Aorta (tissue), 5 donors: ENCODE results near the gene SEC23A. TPM values are rescaled to one million over a fixed set of nuclear protein-coding genes. Genes with fewer than 3 reads are reported as not detected.
"Not testable (repeated sequence)": the region's sequence is repeated elsewhere in the genome, so short reads cannot be mapped to it uniquely, and the experiment has no call there.

Source experiments
- ATAC-seq: fragments of 200-7000 bp; cut with Tn5 transposase; one replicate; pipeline ENCODE4 v1.9.1; 2022; ENCODE audit warnings: moderate library complexity; ENCODE audit not compliant: low FRiP score
- DNase-seq, 2 donors: peaks; one replicate each; pipeline ENCODE4 v3.0.0-alpha.2; 2020
- H3K27ac ChIP-seq, 2 donors: one replicate each; pipeline ENCODE4 v1.5.1; 2013; ENCODE audit warnings: low read length in 2 of 2, mild to moderate bottlenecking in 2 of 2, moderate library complexity in 2 of 2, control low read depth in 1 of 2, inconsistent platforms in 1 of 2, low read depth in 1 of 2
- H3K27me3 ChIP-seq, 2 donors: one replicate each; pipeline ENCODE4 v1.6.1; 2013; ENCODE audit warnings: control low read depth in 1 of 2, low read length in 1 of 2, mild to moderate bottlenecking in 1 of 2, moderate library complexity in 1 of 2; ENCODE audit not compliant: insufficient read depth in 2 of 2, control insufficient read depth in 1 of 2
- H3K36me3 ChIP-seq, 2 donors: one replicate each; pipeline ENCODE4 v1.6.1; 2013; ENCODE audit warnings: control low read depth in 1 of 2, low read length in 1 of 2, mild to moderate bottlenecking in 1 of 2; ENCODE audit not compliant: insufficient read depth in 2 of 2, control insufficient read depth in 1 of 2
- H3K4me1 ChIP-seq, 2 donors: one replicate each; pipeline ENCODE4 v1.6.1; 2013; ENCODE audit warnings: low read length in 2 of 2, control low read depth in 1 of 2, mild to moderate bottlenecking in 1 of 2, moderate library complexity in 1 of 2; ENCODE audit not compliant: insufficient read depth in 2 of 2, control insufficient read depth in 1 of 2
- H3K4me3 ChIP-seq, 2 donors: one replicate each; pipeline ENCODE4 v1.5.1; 2013; ENCODE audit warnings: low read length in 2 of 2, control low read depth in 1 of 2, mild to moderate bottlenecking in 1 of 2
- H3K9me3 ChIP-seq: one replicate; pipeline ENCODE4 v1.6.1; 2013; ENCODE audit warnings: mild to moderate bottlenecking, low read length; ENCODE audit not compliant: control insufficient read depth
- WGBS, 2 donors: extraction: QIAGEN DNeasy Blood & Tissue Kit; methylation state at CpG; one replicate each; pipeline ENCODE4 v1.1.7; 2013; 5-methylcytosine and 5-hydroxymethylcytosine counted together
- intact Hi-C, 2 donors: fragments of 100-400 bp; cut with DNase I; formaldehyde crosslinking; loops; one replicate each; pipeline versions ENCODE4 v1.14.2 to v1.15.0; 2022
- polyA plus RNA-seq, 2 donors: library from polyadenylated mRNA; stranded (reverse); fragments of 200-250 nt; gene quantifications; one replicate each; pipeline ENCODE4 v1.2.3, GENCODE V29; 2013
- total RNA-seq, 2 donors: library from RNA; stranded (reverse); fragmentation: NEBNext Ultra II Directional; extraction: Animal tissue kit (Norgen Biotek cat#: 25700); gene quantifications; one replicate each; pipeline ENCODE4 v1.2.1, GENCODE V29; 2021
- donor health status: healthy with polysubstance abuse.
- donor health status: Bipolar disorder and iron deficiency.
- donor health status: DM: no; HTN: no; CAD: no.
- donor health status: DM: no; HTN: no; CAD: no.
- donor health status: DM: yes; HTN: yes; CAD: no.

SEC23A gene
- total and polyA plus RNA-seq, 4 donors: 42.6 to 172 (median 99.7) TPM

DNA sequence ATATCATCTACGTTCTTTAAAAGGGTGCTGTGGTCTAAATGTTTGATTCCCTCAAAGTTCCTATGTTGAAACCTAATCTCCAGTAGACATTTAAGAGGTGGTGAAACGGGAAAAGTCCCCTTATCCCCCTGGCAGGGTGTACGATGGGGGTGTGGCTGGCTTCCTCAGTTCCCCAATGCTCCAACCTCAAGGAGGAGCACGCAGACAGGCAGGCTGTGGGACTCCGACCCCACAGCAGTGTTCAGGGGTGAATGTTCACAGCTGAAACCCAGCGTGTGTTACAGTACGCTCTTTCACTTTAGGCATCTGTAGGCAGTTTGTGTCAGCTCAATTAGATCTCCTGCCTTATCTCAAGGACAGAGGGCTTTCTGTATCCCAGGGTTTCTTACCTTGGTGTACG lies 73.2 kb downstream of the SEC23A start:
- no peaks in the 10 kb centered on the region for H3K4me1 ChIP-seq
- no peak overlapping the region for H3K27ac ChIP-seq
- ATAC-seq: no peak
- WGBS, 2 donors: 89 to 91% methylated on average over 8 of the region's 8 CpGs
- DNase-seq: no peak
- H3K36me3 ChIP-seq: no peaks in the 10 kb centered on the region
- H3K27me3 ChIP-seq: no peaks in the 10 kb centered on the region
- H3K9me3 ChIP-seq: no peaks in the 10 kb centered on the region
- no peak overlapping the region for H3K4me3 ChIP-seq
- intact Hi-C loops: no loop called here

DNA sequence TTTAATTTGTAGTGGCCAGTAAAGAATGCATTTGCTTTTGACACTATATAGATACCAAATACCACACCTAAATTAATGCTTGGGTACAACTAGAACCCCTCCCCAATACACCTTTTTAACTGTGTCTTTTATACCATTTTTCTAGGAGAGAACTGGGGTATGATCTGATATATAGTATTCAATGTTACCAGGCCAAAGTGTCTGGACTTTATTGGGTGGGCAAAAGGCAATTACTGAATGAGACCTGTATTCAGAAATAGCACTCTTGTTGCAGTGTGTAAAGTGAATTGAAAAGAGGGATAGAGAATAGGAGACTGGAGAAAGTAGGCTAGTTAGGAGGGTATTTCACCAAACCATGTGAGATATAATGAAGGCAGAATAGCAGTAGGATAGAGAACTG lies 74.4 kb downstream of the SEC23A start:
- Histone ChIP-seq H3K4me3 (no peak overlapping the region), H3K27me3 (no peaks in the 10 kb centered on the region), H3K27ac (no peak overlapping the region), H3K4me1 (no peaks in the 10 kb centered on the region), H3K36me3 (no peaks in the 10 kb centered on the region), H3K9me3 (no peaks in the 10 kb centered on the region)
- no peak for DNase-seq
- intact Hi-C loops: no loop called here
- no peak for ATAC-seq

DNA sequence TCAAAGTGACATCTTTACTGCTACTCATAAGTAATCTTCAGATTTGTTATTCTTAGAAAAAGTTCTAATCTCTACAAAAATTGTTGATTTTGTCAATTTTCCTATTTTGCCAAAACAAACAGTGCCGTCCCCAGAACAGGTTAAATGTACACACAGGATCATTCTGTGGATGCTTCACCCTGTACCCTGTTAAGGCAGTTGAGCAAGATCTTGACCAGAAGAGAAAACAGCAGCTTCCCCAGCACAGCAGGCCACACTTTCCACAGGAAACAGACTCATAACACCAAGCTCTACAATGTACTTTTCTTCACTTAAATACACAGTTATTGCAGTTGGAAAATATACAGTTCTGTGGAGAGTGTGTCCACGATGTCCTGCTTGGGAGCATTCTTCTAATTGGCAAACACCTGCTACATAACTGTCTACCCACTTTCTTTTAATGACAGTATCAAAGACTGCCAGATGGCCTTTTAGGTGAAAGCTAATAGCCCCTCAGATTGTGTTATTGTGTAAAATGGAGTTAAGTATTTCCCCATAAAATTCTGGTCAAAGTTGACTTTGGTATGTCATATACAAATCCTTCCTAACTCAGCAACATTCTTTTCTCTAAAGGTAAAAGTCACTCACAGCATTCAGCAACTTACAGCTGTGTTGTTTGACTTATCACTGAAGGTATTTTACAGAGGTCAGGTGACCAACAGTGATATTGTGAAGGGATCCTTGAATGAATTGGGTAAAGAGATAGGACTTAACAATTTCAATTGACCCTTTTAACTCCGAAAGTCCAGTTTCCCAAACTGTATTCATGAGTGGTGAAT lies 77.0 kb downstream of the SEC23A start:
- ATAC-seq: no peak
- Histone ChIP-seq H3K4me1 (no peaks in the 10 kb centered on the region), H3K4me3 (no peak overlapping the region), H3K36me3 (no peaks in the 10 kb centered on the region), H3K27ac (no peak overlapping the region), H3K9me3 (no peaks in the 10 kb centered on the region), H3K27me3 (no peaks in the 10 kb centered on the region)
- DNase-seq: no peak
- intact Hi-C loops: no loop called here
- WGBS, 2 donors: 63% methylated on average over 3 of the region's 3 CpGs

DNA sequence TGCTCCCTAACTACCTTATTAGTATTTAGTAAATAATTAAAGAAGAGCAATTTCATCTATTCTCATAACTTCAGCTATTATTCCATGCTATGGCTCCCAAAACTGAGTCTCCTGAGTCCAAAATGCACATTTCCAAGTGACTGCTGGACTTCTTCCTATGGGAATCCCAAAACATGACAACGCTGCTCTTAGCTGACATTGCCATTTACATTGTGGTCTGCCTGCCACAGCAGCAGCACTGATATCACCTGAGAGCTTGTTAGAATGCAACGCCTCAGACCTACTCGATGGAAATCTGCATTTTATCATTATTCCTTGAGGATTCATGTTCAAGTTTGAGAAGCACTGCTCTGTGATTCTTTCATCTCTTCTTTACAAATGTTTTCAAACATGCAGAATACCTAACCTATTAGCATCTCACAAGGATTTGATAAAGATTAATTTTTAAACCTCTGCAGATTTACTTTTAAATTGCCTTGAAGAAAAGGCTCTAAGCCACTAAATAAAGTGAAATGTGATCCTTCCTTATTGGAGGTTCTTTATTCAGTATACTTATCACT lies 77.7 kb downstream of the SEC23A start:
- Histone ChIP-seq H3K4me3 (no peak overlapping the region), H3K4me1 (no peaks in the 10 kb centered on the region), H3K9me3 (no peaks in the 10 kb centered on the region), H3K27ac (no peak overlapping the region), H3K27me3 (no peaks in the 10 kb centered on the region), H3K36me3 (no peaks in the 10 kb centered on the region)
- ATAC-seq: no peak
- WGBS, 2 donors: 81 to 89% methylated on average over 3 of the region's 3 CpGs
- no peak for DNase-seq
- intact Hi-C loops: no loop called here

DNA sequence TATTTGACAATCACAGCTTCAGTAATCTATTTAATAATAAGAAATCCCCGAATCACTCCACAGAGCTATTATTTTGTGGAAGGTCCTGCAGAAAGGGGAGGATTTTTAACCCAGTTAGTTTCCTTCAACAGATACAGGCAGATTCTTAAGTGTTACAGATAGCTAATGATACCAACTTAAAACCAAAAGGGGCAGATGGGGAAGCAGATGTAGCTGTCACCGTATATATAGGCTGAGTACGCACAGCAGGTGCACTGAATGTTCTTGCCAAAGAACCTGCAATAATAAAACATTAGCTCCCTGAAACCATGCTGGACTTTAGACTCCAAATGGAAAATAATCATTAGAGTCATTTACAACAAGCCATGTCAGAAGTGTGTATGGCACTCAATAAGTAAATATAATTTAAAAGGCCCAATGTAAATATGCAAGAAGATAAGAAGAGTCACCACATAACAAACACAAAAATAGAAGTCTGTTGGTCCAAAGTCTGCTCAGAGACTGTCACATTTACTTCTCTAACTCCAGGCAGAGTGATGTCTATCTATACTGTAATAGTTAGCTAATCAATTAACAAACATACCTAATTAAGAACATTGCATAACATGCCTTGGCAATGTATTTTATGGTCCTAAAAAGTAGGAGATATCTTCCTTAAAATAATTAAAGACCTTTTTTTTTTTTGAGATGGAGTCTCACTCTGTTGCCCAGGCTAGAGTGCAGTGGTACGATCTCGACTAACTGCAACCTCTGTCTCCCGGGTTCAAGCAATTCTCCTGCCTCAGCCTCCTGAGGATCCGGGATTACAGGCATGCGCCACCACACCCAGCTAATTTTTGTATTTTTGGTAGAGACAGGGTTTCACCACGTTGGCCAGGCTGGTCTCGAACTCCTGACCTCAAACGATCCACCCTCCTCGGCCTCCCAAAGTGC lies 78.8 kb downstream of the SEC23A start:
- WGBS, 2 donors: 92 to 93% methylated on average over 12 of the region's 12 CpGs
- intact Hi-C loops: no loop called here
- no peak overlapping the region for H3K4me3 ChIP-seq
- ATAC-seq (no peak), DNase-seq (no peak)
- no peaks in the 10 kb centered on the region for H3K9me3 ChIP-seq
- H3K4me1 ChIP-seq: no peaks in the 10 kb centered on the region
- H3K36me3 ChIP-seq: no peaks in the 10 kb centered on the region
- no peak overlapping the region for H3K27ac ChIP-seq
- H3K27me3 ChIP-seq: no peaks in the 10 kb centered on the region

DNA sequence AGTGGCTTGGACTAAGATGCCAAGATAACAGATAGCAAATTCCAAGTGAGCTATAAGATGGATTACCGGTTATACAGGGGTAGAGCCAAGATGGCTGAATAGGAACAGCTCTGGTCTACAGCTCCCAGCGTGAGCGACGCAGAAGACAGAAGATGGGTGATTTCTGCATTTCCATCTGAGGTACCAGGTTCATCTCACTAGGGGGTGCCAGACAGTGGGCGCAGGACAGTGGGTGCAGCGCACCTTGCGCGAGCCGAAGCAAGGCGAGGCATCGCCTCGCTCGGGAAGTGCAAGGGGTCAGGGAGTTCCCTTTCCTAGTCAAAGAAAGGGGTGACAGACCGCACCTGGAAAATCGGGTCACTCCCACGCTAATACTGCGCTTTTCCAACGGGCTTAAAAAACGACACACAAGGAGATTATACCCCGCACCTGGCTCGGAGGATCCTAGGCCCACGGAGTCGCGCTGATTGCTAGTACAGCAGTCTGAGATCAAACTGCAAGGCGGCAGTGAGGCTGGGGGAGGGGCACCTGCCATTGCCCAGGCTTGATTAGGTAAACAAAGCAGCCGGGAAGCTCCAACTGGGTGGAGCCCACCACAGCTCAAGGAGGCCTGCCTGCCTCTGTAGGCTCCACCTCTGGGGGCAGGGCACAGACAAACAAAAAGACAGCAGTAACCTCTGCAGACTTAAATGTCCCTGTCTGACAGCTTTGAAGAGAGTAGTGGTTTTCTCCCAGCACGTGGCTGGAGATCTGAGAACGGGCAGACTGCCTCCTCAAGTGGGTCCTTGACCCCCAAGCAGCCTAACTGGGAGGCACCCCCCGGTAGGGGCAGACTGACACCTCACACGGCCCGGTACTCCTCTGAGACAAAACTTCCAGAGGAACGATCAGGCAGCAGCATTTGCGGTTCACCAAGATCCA lies 85.7 kb downstream of the SEC23A start:
- H3K27ac ChIP-seq, H3K4me1 ChIP-seq, ATAC-seq, DNase-seq, H3K4me3 ChIP-seq, H3K36me3 ChIP-seq, H3K27me3 ChIP-seq, intact Hi-C loops, H3K9me3 ChIP-seq: not testable (repeated sequence)
- WGBS, 2 donors: 79 to 81% methylated on average over 30 to 33 of the region's 33 CpGs

DNA sequence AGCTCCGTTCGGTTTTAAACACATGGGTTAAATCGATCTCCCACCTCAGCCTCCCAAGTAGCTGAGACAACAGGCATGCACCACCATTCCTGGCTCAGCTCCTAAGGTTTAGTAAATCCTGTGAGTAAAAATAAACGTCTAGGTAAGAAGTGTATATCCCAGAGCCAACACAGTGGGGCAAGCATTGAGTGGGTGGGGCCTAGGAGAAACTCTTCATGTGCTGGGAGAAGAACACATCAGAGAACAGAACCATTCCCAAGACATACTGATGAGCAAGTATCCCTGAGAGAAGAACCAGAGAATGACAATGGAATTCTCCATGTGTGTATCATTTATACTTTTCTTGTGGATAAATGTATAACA lies 86.3 kb downstream of the SEC23A start:
- H3K4me1 ChIP-seq: no peaks in the 10 kb centered on the region
- H3K4me3 ChIP-seq: no peak overlapping the region
- no peak overlapping the region for H3K27ac ChIP-seq
- no peaks in the 10 kb centered on the region for H3K27me3 ChIP-seq
- no peaks in the 10 kb centered on the region for H3K9me3 ChIP-seq
- intact Hi-C loops: no loop called here
- ATAC-seq (no peak), DNase-seq (no peak)
- no peaks in the 10 kb centered on the region for H3K36me3 ChIP-seq
- 64 to 65% methylated on average over 4 of the region's 4 CpGs for WGBS, 2 donors

DNA sequence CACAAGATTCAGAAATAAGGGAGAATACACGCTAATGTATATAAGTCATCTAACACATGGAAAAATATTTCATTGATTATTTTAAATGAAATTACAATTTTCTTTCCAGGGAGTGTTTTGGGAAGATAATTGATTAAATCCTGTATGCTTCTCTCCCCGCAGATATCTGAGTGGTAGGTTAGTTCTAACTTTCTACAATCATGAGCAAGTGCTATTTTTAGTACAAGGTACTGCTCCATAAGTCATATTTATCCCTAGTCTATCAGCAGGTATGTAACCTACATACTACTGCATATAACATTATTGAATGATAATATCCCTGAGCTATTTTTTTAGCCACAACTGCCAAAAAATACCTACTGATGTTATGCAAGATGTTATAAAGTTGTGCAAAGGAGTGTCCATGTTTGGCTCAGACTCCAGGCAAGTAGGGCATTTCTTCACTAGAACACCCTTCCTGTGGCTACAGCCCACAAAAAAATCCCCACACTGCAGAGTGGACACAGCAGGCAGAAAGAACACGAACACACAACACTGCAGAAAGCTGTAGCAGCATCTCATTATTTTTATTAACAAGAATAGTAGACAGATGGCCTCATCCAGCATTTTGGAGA lies 87.0 kb downstream of the SEC23A start:
- intact Hi-C loops: no loop called here
- H3K27ac ChIP-seq: no peak overlapping the region
- DNase-seq: no peak
- no peak overlapping the region for H3K4me3 ChIP-seq
- no peaks in the 10 kb centered on the region for H3K36me3 ChIP-seq
- WGBS, 2 donors: 91 to 94% methylated on average over 3 of the region's 3 CpGs
- H3K4me1 ChIP-seq: no peaks in the 10 kb centered on the region
- no peaks in the 10 kb centered on the region for H3K9me3 ChIP-seq
- H3K27me3 ChIP-seq: no peaks in the 10 kb centered on the region
- no peak for ATAC-seq
